Activated CD4-positive, alpha-beta memory T cell treated with anti-CD3 and anti-CD28 coated beads for 36 hours (primary cell): ENCODE results near the gene TOR2A. TPM values are rescaled to one million over a fixed set of nuclear protein-coding genes. Genes with fewer than 3 reads are reported as not detected.

ENCODE experiments used
- CTCF ChIA-PET: fragments of 350-600 bp; sonication (Branson Sonifier 250); formaldehyde crosslinking; loops from one replicate; lab custom pipeline; 2021; ENCODE audit warnings: antibody characterized with exemption, inconsistent platforms; lab: Charles Lee
- POLR2A ChIA-PET: fragments of 350-600 bp; sonication (Branson Sonifier 250); formaldehyde crosslinking; loops from one replicate; lab custom pipeline; 2021; ENCODE audit warnings: antibody characterized with exemption; lab: Charles Lee
- DNase-seq: peaks from one replicate; pipeline ENCODE4 v3.0.0-alpha.2; 2020
- H3K27ac Mint-ChIP-seq: one replicate; pipeline ENCODE4 v1.8.0; 2021; ENCODE audit warnings: mixed read lengths
- H3K27me3 Mint-ChIP-seq: one replicate; pipeline ENCODE4 v1.8.0; 2021; ENCODE audit warnings: mixed read lengths
- H3K36me3 Mint-ChIP-seq: one replicate; pipeline ENCODE4 v1.8.0; 2021; ENCODE audit warnings: mixed read lengths
- H3K4me1 Mint-ChIP-seq: one replicate; pipeline ENCODE4 v1.8.0; 2021; ENCODE audit warnings: low read depth, mixed read lengths
- H3K4me3 Mint-ChIP-seq: one replicate; pipeline ENCODE4 v1.8.0; 2021; ENCODE audit warnings: mild to moderate bottlenecking, mixed read lengths
- H3K9me3 Mint-ChIP-seq: one replicate; pipeline ENCODE4 v1.8.0; 2021; ENCODE audit warnings: mixed read lengths
- intact Hi-C: fragments of 100-400 bp; cut with micrococcal nuclease; formaldehyde crosslinking; loops from one replicate; pipeline ENCODE4 v1.15.1; 2023
- total RNA-seq, 2 experiments: library from RNA; stranded (reverse); gene quantifications; one replicate each; pipeline ENCODE4 v1.2.3, GENCODE V29; 2021

Gene TOR2A
- total RNA-seq, 2 experiments from 2014 or later: 12.7 to 16.2 TPM

- Mint-ChIP-seq H3K27me3 (no peaks in the 10 kb centered on the region), H3K36me3 (no peaks in the 10 kb centered on the region), H3K9me3 (no peaks in the 10 kb centered on the region), H3K4me3 (no peak overlapping the region), H3K27ac (no peak overlapping the region), H3K4me1 (peaks cover 12% of the 10 kb centered on the region)
- ChIA-PET CTCF (interaction anchor here (0.8 to 1.5 kb wide), 3 partner anchors 140 to 203 kb away, joined by 3 to 5 read pairs (median 3); no protein-coding TSS in a partner anchor), POLR2A (no interaction called here)
- intact Hi-C loops: no loop called here
- no peak for DNase-seq
Observed at GRCh38 chr9:127729522-127730256, 5.4 kb downstream of the TOR2A start.

DNA sequence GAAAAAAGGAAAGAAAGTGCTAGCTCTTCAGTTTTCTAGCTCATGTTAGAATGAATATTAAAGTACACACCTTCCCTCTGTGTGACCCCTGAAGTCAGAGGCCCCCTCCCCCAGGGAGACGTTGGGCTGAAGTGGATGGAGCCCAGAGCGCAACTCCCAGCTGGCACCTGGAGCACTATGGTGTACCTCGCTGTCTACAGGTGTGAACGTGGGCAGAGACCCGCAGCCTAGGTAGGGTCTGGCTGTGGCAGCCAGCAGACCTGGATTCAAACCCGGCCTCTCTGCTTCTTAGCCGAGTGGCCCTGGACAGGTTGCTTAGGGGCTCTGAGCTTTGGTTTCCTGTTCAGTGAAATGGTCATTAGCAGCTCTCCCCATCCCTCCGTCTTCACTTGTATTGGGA lies 6.3 kb downstream of the TOR2A start:
- ChIA-PET POLR2A (no interaction called here), CTCF (interaction anchor here (0.8 to 1.5 kb wide), 3 partner anchors 139 to 202 kb away, joined by 3 to 5 read pairs (median 3); no protein-coding TSS in a partner anchor)
- H3K27me3 Mint-ChIP-seq: no peaks in the 10 kb centered on the region
- no peaks in the 10 kb centered on the region for H3K9me3 Mint-ChIP-seq
- no peak overlapping the region for H3K4me3 Mint-ChIP-seq
- no peak overlapping the region for H3K27ac Mint-ChIP-seq
- intact Hi-C loops: no loop called here
- peaks cover 4% of the 10 kb centered on the region for H3K4me1 Mint-ChIP-seq
- DNase-seq: no peak
- H3K36me3 Mint-ChIP-seq: no peaks in the 10 kb centered on the region

DNA sequence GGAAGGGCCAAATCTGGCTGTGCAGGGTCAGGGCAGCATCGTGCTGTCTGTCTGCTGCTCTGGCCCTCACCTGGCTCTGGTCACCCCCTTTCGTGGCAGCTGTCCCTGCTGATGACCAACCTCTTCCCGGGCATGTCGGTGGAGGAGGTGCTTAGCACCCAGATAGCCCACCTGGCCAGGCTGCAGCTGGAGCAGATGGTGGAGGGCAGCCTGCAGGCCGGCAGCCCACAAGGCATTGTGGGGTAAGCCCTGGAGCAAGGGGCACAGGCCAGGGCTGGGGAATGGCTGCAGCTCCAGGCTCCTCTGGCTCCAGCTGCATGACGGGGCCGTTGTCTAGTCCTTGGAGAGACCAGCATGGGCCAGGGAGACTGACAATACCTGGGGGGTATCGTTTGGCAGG lies 8.2 kb downstream of the TOR2A start:
- intact Hi-C loops: loop anchor here (2.0 kb wide), 1 partner anchor 16 kb away; no protein-coding TSS in a partner anchor
- no peak for DNase-seq
- Mint-ChIP-seq H3K27ac (no peak overlapping the region), H3K27me3 (no peaks in the 10 kb centered on the region), H3K36me3 (no peaks in the 10 kb centered on the region), H3K4me1 (no peaks in the 10 kb centered on the region), H3K9me3 (no peaks in the 10 kb centered on the region), H3K4me3 (no peak overlapping the region)
- CTCF ChIA-PET: no interaction called here
- POLR2A ChIA-PET: no interaction called here

- ChIA-PET CTCF (interaction anchor here (1.7 kb wide), 1 partner anchor 11 kb away, joined by 7 read pairs; the partner anchor contains the start of gene TOR2A), POLR2A (no interaction called here)
- intact Hi-C loops: no loop called here
- Mint-ChIP-seq H3K4me3 (no peak overlapping the region), H3K27ac (no peak overlapping the region), H3K36me3 (no peaks in the 10 kb centered on the region), H3K27me3 (no peaks in the 10 kb centered on the region), H3K9me3 (no peaks in the 10 kb centered on the region), H3K4me1 (peaks cover 15% of the 10 kb centered on the region)
- no peak for DNase-seq
Observed at GRCh38 chr9:127724012-127724411, 11.1 kb downstream of the TOR2A start.

DNA sequence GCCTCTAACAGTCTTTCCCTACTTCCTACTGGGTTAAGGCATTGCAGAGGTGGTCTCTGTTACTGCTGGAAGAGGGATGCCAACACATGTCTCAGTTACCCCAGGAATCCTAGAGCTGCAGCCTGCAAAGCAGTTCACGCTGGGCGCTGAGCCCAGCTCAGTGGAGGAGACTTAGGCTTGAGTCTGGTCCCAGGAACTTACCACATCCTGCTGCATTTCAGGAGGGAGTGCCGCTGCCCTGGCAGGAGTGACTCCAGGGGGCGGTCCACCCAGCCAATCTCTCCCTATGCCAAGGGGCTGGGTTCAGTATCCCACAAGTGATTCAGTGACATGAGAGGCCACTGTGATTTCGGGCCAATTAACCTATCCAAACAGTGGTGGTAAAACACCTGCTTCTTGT lies 11.7 kb downstream of the TOR2A start:
- CTCF ChIA-PET: no interaction called here
- POLR2A ChIA-PET: no interaction called here
- no peak for DNase-seq
- Mint-ChIP-seq H3K9me3 (no peaks in the 10 kb centered on the region), H3K27ac (no peak overlapping the region), H3K4me1 (peaks cover 15% of the 10 kb centered on the region), H3K4me3 (no peak overlapping the region), H3K27me3 (no peaks in the 10 kb centered on the region), H3K36me3 (no peaks in the 10 kb centered on the region)
- intact Hi-C loops: no loop called here

GRCh38 chr9:127723013-127723412 lies 12.1 kb downstream of the TOR2A start:
- DNase-seq: no peak
- CTCF ChIA-PET: no interaction called here
- POLR2A ChIA-PET: no interaction called here
- peaks cover 15% of the 10 kb centered on the region for H3K4me1 Mint-ChIP-seq
- H3K4me3 Mint-ChIP-seq: no peak overlapping the region
- no peak overlapping the region for H3K27ac Mint-ChIP-seq
- no peaks in the 10 kb centered on the region for H3K27me3 Mint-ChIP-seq
- no peaks in the 10 kb centered on the region for H3K36me3 Mint-ChIP-seq
- no peaks in the 10 kb centered on the region for H3K9me3 Mint-ChIP-seq
- intact Hi-C loops: no loop called here

GRCh38 chr9:127722055-127722745 lies 12.9 kb downstream of the TOR2A start:
- Mint-ChIP-seq H3K4me1 (peaks cover 15% of the 10 kb centered on the region), H3K9me3 (no peaks in the 10 kb centered on the region), H3K36me3 (no peaks in the 10 kb centered on the region), H3K4me3 (no peak overlapping the region), H3K27me3 (no peaks in the 10 kb centered on the region), H3K27ac (peak overlapping the region; percentile 33)
- intact Hi-C loops: no loop called here
- no peak for DNase-seq
- POLR2A ChIA-PET: no interaction called here
- CTCF ChIA-PET: no interaction called here

DNA sequence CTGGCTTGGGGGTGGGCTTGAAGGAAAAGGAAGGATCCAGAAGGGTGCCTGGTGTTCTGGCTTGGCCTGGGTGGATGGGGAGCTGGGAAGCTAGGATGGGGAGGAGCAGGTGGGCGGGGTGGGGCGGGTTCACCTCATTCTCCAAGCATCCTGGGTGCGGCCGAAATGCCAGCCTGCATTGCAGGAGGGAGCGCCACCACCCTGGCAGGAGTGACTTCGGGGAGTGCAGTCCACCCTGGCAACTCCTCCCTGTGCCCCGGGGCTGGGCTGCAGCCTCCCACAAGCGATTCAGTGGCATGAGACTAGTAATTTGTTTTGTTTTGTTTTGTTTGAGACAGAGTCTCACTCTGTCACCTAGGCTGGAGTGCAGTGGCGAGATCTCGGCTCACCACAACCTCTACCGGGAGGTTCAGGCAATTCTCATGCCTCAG lies 13.7 kb downstream of the TOR2A start:
- no peak for DNase-seq
- peaks cover 15% of the 10 kb centered on the region for H3K4me1 Mint-ChIP-seq
- POLR2A ChIA-PET: no interaction called here
- H3K27me3 Mint-ChIP-seq: no peaks in the 10 kb centered on the region
- H3K27ac Mint-ChIP-seq: no peak overlapping the region
- H3K36me3 Mint-ChIP-seq: no peaks in the 10 kb centered on the region
- CTCF ChIA-PET: no interaction called here
- H3K4me3 Mint-ChIP-seq: no peak overlapping the region
- intact Hi-C loops: no loop called here
- H3K9me3 Mint-ChIP-seq: no peaks in the 10 kb centered on the region

DNA sequence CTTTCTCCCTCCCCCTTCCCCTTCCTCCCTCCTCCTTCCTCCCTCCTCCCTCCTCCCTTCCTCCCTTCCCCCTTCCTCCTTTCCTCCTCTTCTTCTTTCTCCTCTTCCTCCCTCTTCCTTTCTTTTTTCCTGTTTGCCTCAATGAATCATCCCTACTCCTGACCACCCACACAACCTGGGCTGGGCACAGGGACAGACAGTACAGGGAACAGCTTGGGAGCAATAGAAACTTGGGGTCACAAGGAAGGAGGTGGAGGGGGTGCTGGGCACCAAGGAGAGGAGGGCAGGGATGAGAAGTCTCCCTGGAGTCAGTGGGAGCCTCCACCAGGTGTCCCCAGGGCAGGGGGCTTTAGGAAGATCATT lies 14.2 kb downstream of the TOR2A start:
- no peak for DNase-seq
- POLR2A ChIA-PET: interaction anchor here (1.5 kb wide), 1 partner anchor 14 kb away, joined by 3 read pairs; the partner anchor contains the start of gene TOR2A
- CTCF ChIA-PET: interaction anchor here (2.6 kb wide), 1 partner anchor 14 kb away, joined by 14 read pairs; the partner anchor contains the start of gene TOR2A
- no peaks in the 10 kb centered on the region for H3K9me3 Mint-ChIP-seq
- no peak overlapping the region for H3K4me3 Mint-ChIP-seq
- intact Hi-C loops: no loop called here
- no peaks in the 10 kb centered on the region for H3K36me3 Mint-ChIP-seq
- peak overlapping the region; percentile 23 for H3K27ac Mint-ChIP-seq
- H3K4me1 Mint-ChIP-seq: peaks cover 21% of the 10 kb centered on the region
- H3K27me3 Mint-ChIP-seq: no peaks in the 10 kb centered on the region

DNA sequence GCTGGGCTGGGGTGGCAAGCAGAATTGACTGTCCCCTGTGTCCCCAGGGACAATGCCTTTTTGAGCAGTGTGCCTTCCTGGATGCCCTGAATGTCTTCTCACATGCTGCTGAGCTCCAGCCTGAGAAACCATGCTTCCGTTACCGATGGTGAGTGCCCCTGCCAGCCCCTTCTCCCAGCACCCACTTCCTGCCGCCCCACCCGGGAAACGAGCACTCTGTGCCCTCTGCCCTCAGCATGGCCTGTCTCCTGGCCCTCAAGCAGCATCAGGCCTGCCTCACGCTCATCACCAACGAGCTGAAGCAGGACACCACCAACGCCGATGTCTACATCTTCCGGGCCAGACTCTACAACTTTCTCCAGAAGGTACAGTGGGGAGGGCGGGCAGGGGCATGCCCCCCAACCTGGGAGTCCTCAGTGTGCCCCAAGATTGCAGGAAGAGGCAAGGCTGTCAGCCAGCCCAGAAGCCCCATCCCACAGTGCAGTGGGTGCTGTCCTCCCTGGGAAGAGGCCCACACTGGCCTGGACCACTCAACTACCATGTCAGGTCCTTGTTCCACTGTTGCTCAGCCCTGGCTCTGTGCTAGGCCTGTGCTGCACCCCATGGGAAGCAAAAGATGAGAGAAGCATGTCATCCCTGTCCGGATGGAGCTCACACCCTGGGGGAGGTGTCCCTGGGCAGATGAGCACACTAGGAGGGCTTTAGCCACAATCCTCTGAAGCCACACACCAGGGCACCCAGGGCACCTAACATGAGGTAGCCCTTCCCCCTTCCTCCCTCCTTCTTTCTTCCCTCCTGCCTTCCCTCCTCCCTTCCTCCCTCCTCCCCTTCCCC lies 14.8 kb downstream of the TOR2A start:
- H3K4me3 Mint-ChIP-seq: peak overlapping the region; percentile 2
- intact Hi-C loops: no loop called here
- peaks cover 21% of the 10 kb centered on the region for H3K4me1 Mint-ChIP-seq
- no peaks in the 10 kb centered on the region for H3K9me3 Mint-ChIP-seq
- DNase-seq: peak; percentile 27
- H3K36me3 Mint-ChIP-seq: no peaks in the 10 kb centered on the region
- ChIA-PET POLR2A (interaction anchor here (0.5 to 1.5 kb wide), 2 partner anchors 14 to 602 kb away, joined by 3 read pairs; partner anchors contain the start of gene TOR2A), CTCF (interaction anchor here (2.6 kb wide), 1 partner anchor 15 kb away, joined by 14 read pairs; the partner anchor contains the start of gene TOR2A)
- no peaks in the 10 kb centered on the region for H3K27me3 Mint-ChIP-seq
- H3K27ac Mint-ChIP-seq: peak overlapping the region; percentile 47

GRCh38 chr9:127717766-127718165 lies 17.3 kb downstream of the TOR2A start:
- Mint-ChIP-seq H3K4me1 (peaks cover 24% of the 10 kb centered on the region), H3K27me3 (no peaks in the 10 kb centered on the region), H3K4me3 (no peak overlapping the region), H3K36me3 (no peaks in the 10 kb centered on the region), H3K9me3 (no peaks in the 10 kb centered on the region), H3K27ac (no peak overlapping the region)
- POLR2A ChIA-PET: no interaction called here
- CTCF ChIA-PET: interaction anchor here (3.7 kb wide), 1 partner anchor 17 kb away, joined by 41 read pairs; the partner anchor contains the start of gene TOR2A
- no peak for DNase-seq
- intact Hi-C loops: loop anchor here (5.0 kb wide), 1 partner anchor 200 kb away; the partner anchor contains the start of gene ST6GALNAC4
